ENCODE results near the gene CYP19A1. TPM values are rescaled to one million over a fixed set of nuclear protein-coding genes. Genes with fewer than 3 reads are reported as not detected.

CYP19A1 gene
- not detected in 2 replicates for polyA plus RNA-seq

GRCh38 chr15:51338496-51338895 lies at the start of gene CYP19A1:
Gene CYP19A1, minus strand, starts transcription at chr15:51338596. Its CDS starts 95,684 bp downstream, at chr15:51242912.

GRCh38 chr15:51341366-51342226 lies 3.2 kb upstream of the CYP19A1 start, which contains the start of gene GLDN:
Gene GLDN, plus strand, starts transcription at chr15:51341655. Its CDS starts 30 bp downstream, at chr15:51341685.

Other genes with a start within 250 kb of the CYP19A1 start
- 0.39 TPM in 1 of 2 replicates, not detected in the other for gene TNFAIP8L3, start 243.7 kb downstream of the CYP19A1 start, polyA plus RNA-seq
- gene GLDN, start 3.1 kb upstream of the CYP19A1 start, polyA plus RNA-seq: 14.9 and 18.5 TPM in 2 replicates

Measured in Purkinje cell (primary cell).